ENCODE data around the gene SLC4A4.

DNA sequence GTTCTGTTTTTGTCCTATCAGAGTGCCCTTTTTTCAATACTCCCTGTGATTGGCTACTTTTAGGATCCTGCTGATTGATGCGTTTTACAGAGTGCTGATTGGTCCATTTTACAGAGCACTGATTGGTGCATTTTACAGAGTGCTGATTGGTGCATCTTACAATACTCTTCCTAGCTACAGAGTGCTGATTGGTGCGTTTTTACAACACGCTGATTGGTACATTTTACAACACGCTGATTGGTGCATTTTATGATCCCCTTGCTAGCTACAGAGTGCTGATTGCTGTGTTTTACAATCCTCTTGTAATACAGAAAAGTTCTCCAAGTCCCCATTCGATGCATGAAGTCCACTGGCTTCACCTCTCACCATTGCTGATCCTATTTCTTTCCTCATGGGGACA, 268.3 kb downstream of the SLC4A4 start:
- TF ChIP-seq, protein P1, sequence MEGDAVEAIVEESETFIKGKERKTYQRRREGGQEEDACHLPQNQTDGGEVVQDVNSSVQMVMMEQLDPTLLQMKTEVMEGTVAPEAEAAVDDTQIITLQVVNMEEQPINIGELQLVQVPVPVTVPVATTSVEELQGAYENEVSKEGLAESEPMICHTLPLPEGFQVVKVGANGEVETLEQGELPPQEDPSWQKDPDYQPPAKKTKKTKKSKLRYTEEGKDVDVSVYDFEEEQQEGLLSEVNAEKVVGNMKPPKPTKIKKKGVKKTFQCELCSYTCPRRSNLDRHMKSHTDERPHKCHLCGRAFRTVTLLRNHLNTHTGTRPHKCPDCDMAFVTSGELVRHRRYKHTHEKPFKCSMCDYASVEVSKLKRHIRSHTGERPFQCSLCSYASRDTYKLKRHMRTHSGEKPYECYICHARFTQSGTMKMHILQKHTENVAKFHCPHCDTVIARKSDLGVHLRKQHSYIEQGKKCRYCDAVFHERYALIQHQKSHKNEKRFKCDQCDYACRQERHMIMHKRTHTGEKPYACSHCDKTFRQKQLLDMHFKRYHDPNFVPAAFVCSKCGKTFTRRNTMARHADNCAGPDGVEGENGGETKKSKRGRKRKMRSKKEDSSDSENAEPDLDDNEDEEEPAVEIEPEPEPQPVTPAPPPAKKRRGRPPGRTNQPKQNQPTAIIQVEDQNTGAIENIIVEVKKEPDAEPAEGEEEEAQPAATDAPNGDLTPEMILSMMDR (IDR thresholded peaks at IDR 0.05): no peak
- TF ChIP-seq, protein P2, sequence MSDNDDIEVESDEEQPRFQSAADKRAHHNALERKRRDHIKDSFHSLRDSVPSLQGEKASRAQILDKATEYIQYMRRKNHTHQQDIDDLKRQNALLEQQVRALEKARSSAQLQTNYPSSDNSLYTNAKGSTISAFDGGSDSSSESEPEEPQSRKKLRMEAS (IDR thresholded peaks at IDR 0.05; ENCODE audit: low read depth): no peak
- no peak for TF ChIP-seq MXI1 (IDR thresholded peaks at IDR 0.05; ENCODE audit: low read depth, low read length)
- TF ChIP-seq POLR2AphosphoS5 (IDR thresholded peaks at IDR 0.05; ENCODE audit: low read depth, low read length): no peak
- TF ChIP-seq, protein P3, sequence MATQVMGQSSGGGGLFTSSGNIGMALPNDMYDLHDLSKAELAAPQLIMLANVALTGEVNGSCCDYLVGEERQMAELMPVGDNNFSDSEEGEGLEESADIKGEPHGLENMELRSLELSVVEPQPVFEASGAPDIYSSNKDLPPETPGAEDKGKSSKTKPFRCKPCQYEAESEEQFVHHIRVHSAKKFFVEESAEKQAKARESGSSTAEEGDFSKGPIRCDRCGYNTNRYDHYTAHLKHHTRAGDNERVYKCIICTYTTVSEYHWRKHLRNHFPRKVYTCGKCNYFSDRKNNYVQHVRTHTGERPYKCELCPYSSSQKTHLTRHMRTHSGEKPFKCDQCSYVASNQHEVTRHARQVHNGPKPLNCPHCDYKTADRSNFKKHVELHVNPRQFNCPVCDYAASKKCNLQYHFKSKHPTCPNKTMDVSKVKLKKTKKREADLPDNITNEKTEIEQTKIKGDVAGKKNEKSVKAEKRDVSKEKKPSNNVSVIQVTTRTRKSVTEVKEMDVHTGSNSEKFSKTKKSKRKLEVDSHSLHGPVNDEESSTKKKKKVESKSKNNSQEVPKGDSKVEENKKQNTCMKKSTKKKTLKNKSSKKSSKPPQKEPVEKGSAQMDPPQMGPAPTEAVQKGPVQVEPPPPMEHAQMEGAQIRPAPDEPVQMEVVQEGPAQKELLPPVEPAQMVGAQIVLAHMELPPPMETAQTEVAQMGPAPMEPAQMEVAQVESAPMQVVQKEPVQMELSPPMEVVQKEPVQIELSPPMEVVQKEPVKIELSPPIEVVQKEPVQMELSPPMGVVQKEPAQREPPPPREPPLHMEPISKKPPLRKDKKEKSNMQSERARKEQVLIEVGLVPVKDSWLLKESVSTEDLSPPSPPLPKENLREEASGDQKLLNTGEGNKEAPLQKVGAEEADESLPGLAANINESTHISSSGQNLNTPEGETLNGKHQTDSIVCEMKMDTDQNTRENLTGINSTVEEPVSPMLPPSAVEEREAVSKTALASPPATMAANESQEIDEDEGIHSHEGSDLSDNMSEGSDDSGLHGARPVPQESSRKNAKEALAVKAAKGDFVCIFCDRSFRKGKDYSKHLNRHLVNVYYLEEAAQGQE (IDR thresholded peaks at IDR 0.05; ENCODE audit: low read depth, low read length): no peak
- TF ChIP-seq RAD21 (IDR thresholded peaks at IDR 0.05; ENCODE audit: low read length): no peak
- TF ChIP-seq, protein P4, sequence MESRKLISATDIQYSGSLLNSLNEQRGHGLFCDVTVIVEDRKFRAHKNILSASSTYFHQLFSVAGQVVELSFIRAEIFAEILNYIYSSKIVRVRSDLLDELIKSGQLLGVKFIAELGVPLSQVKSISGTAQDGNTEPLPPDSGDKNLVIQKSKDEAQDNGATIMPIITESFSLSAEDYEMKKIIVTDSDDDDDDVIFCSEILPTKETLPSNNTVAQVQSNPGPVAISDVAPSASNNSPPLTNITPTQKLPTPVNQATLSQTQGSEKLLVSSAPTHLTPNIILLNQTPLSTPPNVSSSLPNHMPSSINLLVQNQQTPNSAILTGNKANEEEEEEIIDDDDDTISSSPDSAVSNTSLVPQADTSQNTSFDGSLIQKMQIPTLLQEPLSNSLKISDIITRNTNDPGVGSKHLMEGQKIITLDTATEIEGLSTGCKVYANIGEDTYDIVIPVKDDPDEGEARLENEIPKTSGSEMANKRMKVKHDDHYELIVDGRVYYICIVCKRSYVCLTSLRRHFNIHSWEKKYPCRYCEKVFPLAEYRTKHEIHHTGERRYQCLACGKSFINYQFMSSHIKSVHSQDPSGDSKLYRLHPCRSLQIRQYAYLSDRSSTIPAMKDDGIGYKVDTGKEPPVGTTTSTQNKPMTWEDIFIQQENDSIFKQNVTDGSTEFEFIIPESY (IDR thresholded peaks at IDR 0.05; ENCODE audit: borderline replicate concordance, low read depth): no peak
- TF ChIP-seq, protein P5, sequence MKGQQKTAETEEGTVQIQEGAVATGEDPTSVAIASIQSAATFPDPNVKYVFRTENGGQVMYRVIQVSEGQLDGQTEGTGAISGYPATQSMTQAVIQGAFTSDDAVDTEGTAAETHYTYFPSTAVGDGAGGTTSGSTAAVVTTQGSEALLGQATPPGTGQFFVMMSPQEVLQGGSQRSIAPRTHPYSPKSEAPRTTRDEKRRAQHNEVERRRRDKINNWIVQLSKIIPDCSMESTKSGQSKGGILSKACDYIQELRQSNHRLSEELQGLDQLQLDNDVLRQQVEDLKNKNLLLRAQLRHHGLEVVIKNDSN (IDR thresholded peaks at IDR 0.05; ENCODE audit: borderline replicate concordance, low read depth): no peak
- no peak for TF ChIP-seq GABPA (IDR thresholded peaks at IDR 0.05; ENCODE audit: low read depth)
- TF ChIP-seq EP300 (IDR thresholded peaks at IDR 0.05; ENCODE audit: borderline replicate concordance in 1 of 2, low read depth in 1 of 2, low read length in 1 of 2): no peak
